Adipose tissue (tissue), 3 donors: ENCODE results near the gene TJP3. TPM values are rescaled to one million over a fixed set of nuclear protein-coding genes. Genes with fewer than 3 reads are reported as not detected.

Experiments used
- H3K27ac ChIP-seq: one replicate; pipeline ENCODE4 v1.5.1; 2013; ENCODE audit warnings: low read depth, low read length
- WGBS, 3 donors: extraction: QIAGEN DNeasy Blood & Tissue Kit; methylation state at CpG; one replicate each; pipeline ENCODE4 v1.1.7; 2013; 5-methylcytosine and 5-hydroxymethylcytosine counted together
- polyA plus RNA-seq, 3 donors: library from polyadenylated mRNA; stranded (reverse); fragments of 200-250 nt; gene quantifications; one replicate each; pipeline ENCODE4 v1.2.3, GENCODE V29; 2013
- donor health status: healthy with polysubstance abuse.
- donor health status: Bipolar disorder and iron deficiency.
- donor health status: healthy.

The TJP3 gene
- polyA plus RNA-seq, 3 donors: 0.45 to 7.4 (median 4.2) TPM

- WGBS, 3 donors: 3 to 4% (median 3%) methylated on average over 83 to 100 of the region's 101 CpGs
- H3K27ac ChIP-seq: no peak within 1 kb of the TSS
Measured at GRCh38 chr19:3785938-3786824, 78.0 kb downstream of the TJP3 start, which contains the start of gene MATK. TSS of gene MATK (minus strand) at chr19:3786381. CDS start at chr19:3785135, 1,246 bp downstream.

GRCh38 chr19:3788996-3789778 lies 81.0 kb downstream of the TJP3 start:
- no peak overlapping the region for H3K27ac ChIP-seq
- WGBS, 3 donors: 44 to 52% (median 48%) methylated on average over 15 of the region's 16 CpGs

GRCh38 chr19:3790209-3790734 lies 82.1 kb downstream of the TJP3 start:
- no peak overlapping the region for H3K27ac ChIP-seq
- 68 to 73% (median 71%) methylated on average over 6 of the region's 6 CpGs for WGBS, 3 donors

- no peak overlapping the region for H3K27ac ChIP-seq
- WGBS, 3 donors: 77 to 81% (median 80%) methylated on average over 7 of the region's 7 CpGs
Measured at GRCh38 chr19:3790941-3791340, 82.8 kb downstream of the TJP3 start.

- 74 to 80% (median 75%) methylated on average over 3 of the region's 3 CpGs for WGBS, 3 donors
- H3K27ac ChIP-seq: no peak overlapping the region
Measured at GRCh38 chr19:3792114-3792513, 83.9 kb downstream of the TJP3 start.

GRCh38 chr19:3793799-3794198 lies 85.6 kb downstream of the TJP3 start:
- H3K27ac ChIP-seq: no peak overlapping the region
- WGBS, 3 donors: 92 to 100% (median 96%) methylated on average over 3 of the region's 3 CpGs

GRCh38 chr19:3796358-3796757 lies 88.2 kb downstream of the TJP3 start:
- H3K27ac ChIP-seq: no peak overlapping the region
- WGBS, 3 donors: 84 to 94% (median 91%) methylated on average over 2 of the region's 2 CpGs

GRCh38 chr19:3798137-3798536 lies 90.0 kb downstream of the TJP3 start:
- 53 to 63% (median 61%) methylated on average over 6 of the region's 6 CpGs for WGBS, 3 donors

More at GRCh38 chr19:3798137-3798536, 90.0 kb downstream of the TJP3 start:
- no peak overlapping the region for H3K27ac ChIP-seq

Other genes with a start within 250 kb of the TJP3 start
- 10 to 100 TPM in 1 of 3 donors, 1 to 10 TPM in 2; 1.2 to 18.6 (median 1.9) TPM for gene SMIM24, start 227.9 kb upstream of the TJP3 start, polyA plus RNA-seq
- gene SMIM44, start 224.9 kb upstream of the TJP3 start, polyA plus RNA-seq: not detected
- 10 to 100 TPM in 2 of 3 donors, 1 to 10 TPM in 1; 7.8 to 16.3 (median 11.6) TPM for gene DOHH, start 207.7 kb upstream of the TJP3 start, polyA plus RNA-seq
- gene FZR1, start 202.1 kb upstream of the TJP3 start, polyA plus RNA-seq: 10 to 100 TPM; 13.3 to 15.6 (median 14.4) TPM
- gene TEKTIP1, start 169.2 kb upstream of the TJP3 start, polyA plus RNA-seq: under 1 TPM in 2 of 3 donors, not detected in 1; 0.13 to 0.84 TPM
- gene MFSD12, start 150.8 kb upstream of the TJP3 start, polyA plus RNA-seq: 10 to 100 TPM; 26.3 to 32.9 (median 31.8) TPM
- 10 to 100 TPM; 38.6 to 73.8 (median 65.1) TPM for gene HMG20B, start 135.4 kb upstream of the TJP3 start, polyA plus RNA-seq
- 1 to 10 TPM in 2 of 3 donors, under 1 TPM in 1; 0.33 to 1.7 (median 1.5) TPM for gene GIPC3, start 122.9 kb upstream of the TJP3 start, polyA plus RNA-seq
- 1 to 10 TPM in 2 of 3 donors, under 1 TPM in 1; 0.56 to 3.7 (median 3.6) TPM for gene TBXA2R, start 101.5 kb upstream of the TJP3 start, polyA plus RNA-seq
- 10 to 100 TPM; 11.6 to 16.5 (median 12.1) TPM for gene CACTIN, start 81.6 kb upstream of the TJP3 start, polyA plus RNA-seq
- gene PIP5K1C, start 7.9 kb upstream of the TJP3 start, polyA plus RNA-seq: 10 to 100 TPM in 2 of 3 donors, 1 to 10 TPM in 1; 8.7 to 18.7 (median 18.0) TPM
- gene APBA3, start 53.3 kb downstream of the TJP3 start, polyA plus RNA-seq: 10 to 100 TPM in 2 of 3 donors, 1 to 10 TPM in 1; 9.1 to 14.7 (median 10.3) TPM
- gene MRPL54, start 54.3 kb downstream of the TJP3 start, polyA plus RNA-seq: 100 to 1,000 TPM in 2 of 3 donors, 10 to 100 TPM in 1; 89.4 to 128 (median 114) TPM
- not detected for gene RAX2, start 63.8 kb downstream of the TJP3 start, polyA plus RNA-seq
- gene MATK, start 78.0 kb downstream of the TJP3 start, polyA plus RNA-seq: 1 to 10 TPM in 2 of 3 donors, under 1 TPM in 1; 1.00 to 2.6 (median 2.0) TPM
- gene ZFR2, start 160.7 kb downstream of the TJP3 start, polyA plus RNA-seq: under 1 TPM in 2 of 3 donors, not detected in 1; 0.03 to 0.23 TPM
- gene ATCAY, start 172.3 kb downstream of the TJP3 start, polyA plus RNA-seq: under 1 TPM in 1 of 3 donors, not detected in 2; 0.10 TPM
- 1 to 10 TPM in 2 of 3 donors, under 1 TPM in 1; 0.15 to 2.9 (median 1.1) TPM for gene NMRK2, start 224.7 kb downstream of the TJP3 start, polyA plus RNA-seq